Measurements from ENCODE around the gene FREM1. TPM values are rescaled to one million over a fixed set of nuclear protein-coding genes. Genes with fewer than 3 reads are reported as not detected.

FREM1 gene
- total RNA-seq, 1 experiment from 2014 or later: 1.2 TPM

- Histone ChIP-seq H3K27ac (ENCODE audit: low read length) (no peak overlapping the region), H3F3A (ENCODE audit: low read length, unreplicated experiment) (no peaks in the 10 kb centered on the region), H2AFZ (ENCODE audit: low read length) (no peak overlapping the region), H4K20me1 (ENCODE audit: low read length) (no peaks in the 10 kb centered on the region), H3K4me2 (ENCODE audit: low read length) (no peak overlapping the region), H3K4me1 (ENCODE audit: insufficient read depth, low read length) (no peaks in the 10 kb centered on the region), H3K9me3 (ENCODE audit: low read length) (no peaks in the 10 kb centered on the region), H3K9ac (ENCODE audit: low read length) (no peak overlapping the region), H3K27me3 (ENCODE audit: low read length) (no peaks in the 10 kb centered on the region), H3K4me3 (ENCODE audit: low read length) (no peak overlapping the region), H3K79me2 (ENCODE audit: low read length) (no peaks in the 10 kb centered on the region), H3K36me3 (ENCODE audit: low read depth, low read length) (no peaks in the 10 kb centered on the region), H3K9me2 (replicated peaks; ENCODE audit: low read length) (no peaks in the 10 kb centered on the region)
- intact Hi-C loops (cut with micrococcal nuclease): loop anchor here (2.0 kb wide), 1 partner anchor 246 kb away; no protein-coding TSS in a partner anchor
- no peak for TF ChIP-seq CTCF (conservative IDR thresholded peaks at IDR 0.05; ENCODE audit: low read depth, low read length)
- no peak for TF ChIP-seq EZH2phosphoT487 (IDR thresholded peaks at IDR 0.05; ENCODE audit: borderline replicate concordance, low read length)
- TF ChIP-seq EZH2 (IDR thresholded peaks at IDR 0.05; ENCODE audit: low read length, unreplicated experiment): no peak
- BruUV-seq (replicated peaks): no TSS peak
- no peak for ATAC-seq
- POLR2A ChIA-PET (ENCODE audit: unreplicated experiment): no interaction called here
- CTCF ChIA-PET: no interaction called here
- DNase-seq: no peak
Measured at GRCh38 chr9:14888875-14889274, 21.4 kb downstream of the FREM1 start.

GRCh38 chr9:14888272-14888671 is 22.0 kb downstream of the FREM1 start:
- H3K27me3 ChIP-seq (ENCODE audit: low read length): no peaks in the 10 kb centered on the region
- no peak overlapping the region for H3K27ac ChIP-seq (ENCODE audit: low read length)
- H3K79me2 ChIP-seq (ENCODE audit: low read length): no peaks in the 10 kb centered on the region
- no peaks in the 10 kb centered on the region for H3K9me2 ChIP-seq (replicated peaks; ENCODE audit: low read length)
- H3K4me2 ChIP-seq (ENCODE audit: low read length): no peak overlapping the region
- ChIA-PET POLR2A (ENCODE audit: unreplicated experiment) (no interaction called here), CTCF (no interaction called here)
- no peaks in the 10 kb centered on the region for H3K9me3 ChIP-seq (ENCODE audit: low read length)
- H3F3A ChIP-seq (ENCODE audit: low read length, unreplicated experiment): no peaks in the 10 kb centered on the region
- BruUV-seq (replicated peaks): no TSS peak
- DNase-seq (no peak), ATAC-seq (no peak)
- no peak overlapping the region for H3K9ac ChIP-seq (ENCODE audit: low read length)
- no peaks in the 10 kb centered on the region for H4K20me1 ChIP-seq (ENCODE audit: low read length)
- H3K36me3 ChIP-seq (ENCODE audit: low read depth, low read length): no peaks in the 10 kb centered on the region
- no peak overlapping the region for H2AFZ ChIP-seq (ENCODE audit: low read length)
- H3K4me3 ChIP-seq (ENCODE audit: low read length): no peak overlapping the region
- TF ChIP-seq EZH2phosphoT487 (IDR thresholded peaks at IDR 0.05; ENCODE audit: borderline replicate concordance, low read length): no peak
- TF ChIP-seq CTCF (conservative IDR thresholded peaks at IDR 0.05; ENCODE audit: low read depth, low read length): no peak
- TF ChIP-seq EZH2 (IDR thresholded peaks at IDR 0.05; ENCODE audit: low read length, unreplicated experiment): no peak
- H3K4me1 ChIP-seq (ENCODE audit: insufficient read depth, low read length): no peaks in the 10 kb centered on the region
- intact Hi-C loops (cut with micrococcal nuclease): loop anchor here (2.0 kb wide), 1 partner anchor 247 kb away; no protein-coding TSS in a partner anchor

- Histone ChIP-seq H3K4me3 (ENCODE audit: low read length) (no peak overlapping the region), H3K27ac (ENCODE audit: low read length) (no peak overlapping the region), H3K9me3 (ENCODE audit: low read length) (no peaks in the 10 kb centered on the region), H3K4me1 (ENCODE audit: insufficient read depth, low read length) (no peaks in the 10 kb centered on the region), H3K4me2 (ENCODE audit: low read length) (no peak overlapping the region), H3K36me3 (ENCODE audit: low read depth, low read length) (no peaks in the 10 kb centered on the region), H4K20me1 (ENCODE audit: low read length) (no peaks in the 10 kb centered on the region), H3K9ac (ENCODE audit: low read length) (no peak overlapping the region), H3F3A (ENCODE audit: low read length, unreplicated experiment) (no peaks in the 10 kb centered on the region), H3K9me2 (replicated peaks; ENCODE audit: low read length) (no peaks in the 10 kb centered on the region), H3K27me3 (ENCODE audit: low read length) (no peaks in the 10 kb centered on the region), H3K79me2 (ENCODE audit: low read length) (no peaks in the 10 kb centered on the region), H2AFZ (ENCODE audit: low read length) (no peak overlapping the region)
- intact Hi-C loops (cut with micrococcal nuclease): no loop called here
- ChIA-PET POLR2A (ENCODE audit: unreplicated experiment) (no interaction called here), CTCF (interaction anchor here (0.6 kb wide), 2 partner anchors 217 to 235 kb away, joined by 4 to 8 read pairs; no protein-coding TSS in a partner anchor)
- ATAC-seq (no peak), DNase-seq (no peak)
- BruUV-seq (replicated peaks): no TSS peak
- no peak for TF ChIP-seq CTCF (conservative IDR thresholded peaks at IDR 0.05; ENCODE audit: low read depth, low read length)
- TF ChIP-seq EZH2phosphoT487 (IDR thresholded peaks at IDR 0.05; ENCODE audit: borderline replicate concordance, low read length): no peak
- no peak for TF ChIP-seq EZH2 (IDR thresholded peaks at IDR 0.05; ENCODE audit: low read length, unreplicated experiment)
Measured at GRCh38 chr9:14887149-14887548, 23.1 kb downstream of the FREM1 start.

Data from PC-3 (cell line).